RPMI8226 (cell line): ENCODE results near the gene DENND4C.

Source experiments
- DNase-seq: peaks from one replicate; pipeline ENCODE4 v3.0.0-alpha.2; 2015

DENND4C gene

DNA sequence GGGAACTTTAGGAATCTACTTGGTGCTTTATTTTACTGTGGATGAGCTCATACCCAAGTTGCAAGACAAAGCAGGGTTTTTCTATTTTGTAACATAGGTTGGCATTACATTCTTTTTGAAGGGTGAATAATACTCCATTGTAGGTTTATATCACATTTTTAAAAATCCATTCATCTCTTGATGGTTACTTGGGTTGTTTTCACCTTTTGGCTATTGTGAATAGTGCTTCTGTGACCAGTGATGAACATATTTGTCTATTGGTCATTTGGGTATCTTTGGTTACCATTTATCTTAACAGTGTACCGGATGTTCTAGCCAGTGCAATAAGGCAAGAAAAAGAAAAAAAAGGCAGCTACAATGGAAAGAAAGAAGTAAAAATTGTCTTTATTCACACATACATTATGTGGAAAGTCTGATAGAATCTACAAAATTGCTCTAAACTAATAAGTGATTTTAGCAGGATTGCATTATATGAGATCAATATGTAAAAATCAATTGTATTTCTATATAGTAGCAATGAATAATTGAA lies 40.0 kb downstream of the DENND4C start:
- no peak for DNase-seq

GRCh38 chr9:19271081-19271480 lies 40.6 kb downstream of the DENND4C start:
- no peak for DNase-seq

DNA sequence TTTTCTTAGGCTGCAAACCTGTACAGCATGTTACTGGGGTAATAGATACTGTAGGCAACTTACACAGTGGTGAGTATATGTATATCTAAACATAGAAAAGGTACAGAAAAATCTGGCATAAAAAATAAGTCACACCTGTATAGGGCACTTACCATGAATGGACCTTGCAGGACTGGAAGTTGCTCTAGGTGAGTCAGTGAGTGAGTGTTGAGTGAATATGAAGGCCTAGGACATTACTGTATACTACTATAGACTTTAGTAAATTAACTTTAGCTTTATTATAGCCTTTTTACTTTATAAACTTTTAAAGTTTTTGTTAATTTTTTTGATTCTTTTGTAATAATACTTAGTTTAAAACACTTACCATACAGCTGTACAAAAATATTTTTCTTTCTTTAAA lies 51.3 kb downstream of the DENND4C start:
- no peak for DNase-seq

DNA sequence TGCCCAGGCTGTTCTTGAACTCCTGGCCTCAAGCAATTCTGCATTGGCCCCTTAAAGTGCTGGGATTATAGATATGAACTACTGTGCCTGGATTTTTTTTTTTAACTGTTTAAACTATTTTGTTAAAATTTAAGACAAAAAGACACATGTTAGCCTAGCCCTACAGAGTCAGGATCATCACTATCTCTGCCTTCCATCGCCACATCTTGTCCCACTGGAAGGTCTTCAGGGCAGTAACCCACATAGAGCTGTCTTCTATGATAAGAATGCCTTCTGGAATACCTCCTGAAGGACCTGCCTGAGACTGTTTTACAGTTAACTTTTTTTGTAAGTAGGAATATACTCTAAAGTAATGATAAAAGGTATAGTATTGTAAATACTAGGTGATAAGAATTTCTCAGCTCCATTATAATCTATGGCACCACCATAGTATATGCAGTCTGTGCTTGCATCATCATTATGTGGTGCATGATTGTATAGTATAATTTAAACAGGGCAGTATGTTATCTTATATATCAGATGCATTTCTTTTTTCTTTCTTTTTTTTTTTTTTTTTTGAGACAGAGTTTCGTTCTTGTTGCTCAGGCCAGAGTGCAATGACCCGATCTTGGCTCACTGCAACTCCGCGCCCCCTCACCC lies 52.7 kb downstream of the DENND4C start:
- DNase-seq = no peak

DNA sequence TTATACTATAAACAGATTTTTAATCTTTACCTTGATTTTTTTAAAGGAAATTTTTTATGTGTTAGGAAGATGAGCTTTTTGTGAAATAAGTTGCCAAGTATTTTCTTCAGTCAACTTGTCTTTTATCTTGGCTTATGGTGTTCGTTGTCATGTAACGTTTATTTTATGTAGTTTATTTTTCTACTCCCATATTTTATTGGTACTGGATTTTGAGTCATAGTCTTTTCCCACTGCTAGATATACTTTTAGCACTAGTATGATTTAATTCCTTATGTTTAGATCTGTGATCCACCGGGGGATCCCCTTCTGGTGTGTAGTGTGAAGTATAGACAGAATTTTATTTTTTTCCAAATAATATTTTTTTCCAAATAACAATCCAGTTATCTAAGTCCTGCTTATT lies 54.2 kb downstream of the DENND4C start:
- no peak for DNase-seq

DNA sequence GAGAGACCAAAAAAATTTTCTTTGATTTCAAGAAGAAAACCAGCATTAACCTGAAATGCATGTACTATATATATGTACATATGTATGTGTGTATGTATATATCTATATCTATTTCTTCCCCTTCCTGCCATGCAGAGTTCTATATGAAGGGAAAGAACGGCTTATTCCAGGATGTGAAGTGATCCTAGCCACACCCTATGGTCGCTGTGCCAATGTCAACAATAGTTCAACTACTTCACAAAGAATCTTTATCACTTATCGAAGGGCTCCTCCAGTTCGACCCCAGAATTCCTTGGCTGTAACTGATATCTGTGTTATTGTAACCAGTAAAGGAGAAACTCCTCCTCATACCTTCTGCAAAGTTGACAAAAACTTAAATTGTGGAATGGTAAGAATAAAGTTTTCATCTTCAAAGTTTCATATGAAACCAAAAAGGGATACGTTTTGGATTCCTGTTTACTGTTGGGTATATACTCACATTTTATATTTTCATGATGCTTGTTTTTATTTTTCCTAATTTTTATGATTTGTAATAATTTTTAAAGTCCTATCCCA lies 56.2 kb downstream of the DENND4C start:
- DNase-seq = no peak

DNA sequence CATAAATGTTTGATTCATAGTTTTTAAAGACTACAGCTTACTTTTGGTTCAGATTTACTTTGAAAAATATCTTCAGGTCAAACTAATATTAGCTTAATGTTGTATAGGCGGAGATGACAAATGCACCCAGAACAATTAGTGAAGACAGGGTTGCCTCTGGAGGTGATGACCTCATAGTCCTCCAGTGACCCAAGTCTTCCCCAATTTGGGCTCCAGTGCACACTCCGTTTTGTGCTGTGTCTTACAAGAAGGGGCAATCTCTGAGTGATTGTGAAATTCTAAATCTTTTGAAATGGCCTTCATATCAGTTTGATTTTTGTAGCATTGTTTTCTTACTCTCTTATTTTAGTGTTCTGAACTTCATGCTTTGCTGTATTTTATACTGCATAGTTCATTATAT lies 57.6 kb downstream of the DENND4C start:
- DNase-seq = no peak

DNA sequence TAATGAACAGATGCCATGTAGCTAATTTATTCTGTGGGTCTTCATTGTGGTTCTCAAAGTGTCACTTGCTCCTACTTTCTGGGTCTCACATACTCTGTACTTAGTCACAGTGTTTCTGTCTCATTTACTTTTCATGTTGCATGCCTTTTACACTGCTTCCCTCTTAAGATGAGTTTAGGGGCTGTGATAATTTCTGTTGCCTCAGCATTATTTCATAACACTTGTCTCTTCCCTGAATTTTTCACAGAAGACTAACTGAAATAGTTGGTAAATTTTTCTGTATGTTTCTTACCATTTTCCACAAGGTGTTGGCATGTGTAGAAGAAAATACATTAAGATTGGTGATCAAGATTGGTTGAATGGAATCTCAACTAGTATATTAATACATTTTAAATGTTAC lies 59.6 kb downstream of the DENND4C start:
- no peak for DNase-seq

GRCh38 chr9:19294219-19294618 lies 63.7 kb downstream of the DENND4C start:
- DNase-seq = no peak

DNA sequence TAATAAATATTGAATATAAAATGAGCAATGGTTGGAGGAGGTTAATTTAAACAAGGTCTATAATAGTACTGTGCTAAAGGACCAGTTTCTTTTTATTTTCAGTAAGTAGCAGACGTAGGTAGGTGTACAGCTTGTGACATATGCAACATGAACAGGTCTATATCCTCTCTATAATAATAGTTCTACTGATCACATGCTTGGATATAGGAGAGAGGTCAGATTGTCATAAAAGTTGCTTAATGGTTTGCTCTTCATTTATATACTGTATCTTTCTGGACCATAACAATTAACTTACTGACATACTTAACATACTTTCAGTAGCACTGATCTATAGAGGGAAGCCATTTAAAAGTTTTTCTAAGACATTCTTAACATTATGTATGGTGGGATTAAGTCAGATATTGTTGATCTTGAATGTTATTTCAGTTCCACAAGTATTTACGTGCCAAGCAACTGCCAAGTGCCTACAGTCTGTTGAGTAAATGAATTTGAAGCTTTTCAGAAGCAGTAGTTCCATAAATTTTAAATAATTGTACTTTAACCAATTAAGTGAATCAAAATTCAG lies 68.0 kb downstream of the DENND4C start:
- DNase-seq = no peak

DNA sequence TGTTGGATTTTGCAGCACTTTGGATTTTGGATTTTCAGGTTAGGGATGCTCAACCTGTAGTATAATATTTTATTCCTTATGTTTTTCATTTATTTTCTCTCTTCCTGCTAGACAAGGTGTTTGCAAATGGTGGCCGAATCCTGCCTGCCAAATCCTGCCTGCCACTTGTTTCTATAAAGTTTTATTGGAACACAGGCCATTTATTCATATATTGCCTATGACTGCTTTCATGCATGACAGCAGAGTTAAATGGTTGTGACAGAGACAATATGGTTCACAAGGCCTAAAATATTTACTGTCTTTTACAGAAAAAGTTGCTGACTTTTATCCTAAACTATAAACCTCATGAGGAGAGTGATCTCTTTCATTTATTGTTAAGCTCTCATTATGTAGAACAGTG lies 72.7 kb downstream of the DENND4C start:
- DNase-seq = no peak

DNA sequence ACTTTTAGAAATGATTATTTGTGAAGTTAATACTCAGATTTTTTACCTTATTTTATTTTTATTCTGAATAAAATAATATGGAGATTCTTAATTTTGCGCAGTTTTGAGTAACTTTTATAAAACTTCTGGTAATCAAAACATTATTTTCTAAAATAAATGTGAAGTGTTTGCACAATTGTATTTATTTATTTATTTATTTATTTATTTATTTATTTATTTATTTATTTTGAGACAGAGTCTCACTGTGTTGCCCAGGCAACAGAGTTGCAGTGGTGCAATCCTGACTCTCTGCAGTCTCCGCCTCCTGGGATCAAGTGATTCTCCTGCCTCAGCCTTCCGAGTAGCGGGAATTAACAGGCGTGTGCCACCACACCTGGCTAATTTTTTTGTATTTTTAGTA lies 76.1 kb downstream of the DENND4C start:
- no peak for DNase-seq

DNA sequence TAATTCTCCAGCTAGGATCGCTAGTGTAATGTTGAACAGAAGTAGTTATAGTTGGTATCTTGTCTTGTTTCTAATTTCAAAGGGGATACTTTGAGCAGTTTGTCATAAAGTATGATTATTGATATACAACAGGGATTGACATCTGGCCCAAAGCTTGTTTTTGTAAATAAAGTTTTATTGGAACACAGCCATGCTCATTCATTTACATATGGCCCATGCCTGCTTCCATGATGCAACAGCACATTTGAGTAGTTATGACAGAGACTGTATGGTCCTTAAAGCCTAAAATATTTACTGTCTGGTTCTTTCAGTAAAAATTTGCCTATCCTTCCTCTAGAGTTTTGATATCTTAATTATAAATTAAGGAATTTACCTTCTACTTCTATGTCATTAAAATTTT lies 79.8 kb downstream of the DENND4C start:
- no peak for DNase-seq

DNA sequence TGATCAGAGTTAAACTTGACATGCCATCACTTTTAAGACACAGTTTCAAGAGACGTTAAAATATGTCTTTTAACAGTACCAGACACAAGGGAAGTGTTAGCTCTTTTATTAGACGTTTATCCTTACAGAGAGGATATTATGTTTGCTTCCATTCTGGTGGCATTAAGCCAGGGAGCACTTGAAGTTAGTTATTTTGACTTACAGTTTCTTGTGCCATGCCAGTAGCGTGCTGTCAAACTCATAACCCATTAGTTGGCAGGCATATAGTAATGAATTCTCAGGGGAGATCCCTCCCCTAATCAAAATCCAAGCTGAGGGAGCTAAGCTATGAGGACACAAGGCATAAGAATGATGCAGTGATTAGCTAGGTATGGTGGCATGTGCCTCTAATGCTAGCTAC lies 83.1 kb downstream of the DENND4C start:
- DNase-seq = no peak

DNA sequence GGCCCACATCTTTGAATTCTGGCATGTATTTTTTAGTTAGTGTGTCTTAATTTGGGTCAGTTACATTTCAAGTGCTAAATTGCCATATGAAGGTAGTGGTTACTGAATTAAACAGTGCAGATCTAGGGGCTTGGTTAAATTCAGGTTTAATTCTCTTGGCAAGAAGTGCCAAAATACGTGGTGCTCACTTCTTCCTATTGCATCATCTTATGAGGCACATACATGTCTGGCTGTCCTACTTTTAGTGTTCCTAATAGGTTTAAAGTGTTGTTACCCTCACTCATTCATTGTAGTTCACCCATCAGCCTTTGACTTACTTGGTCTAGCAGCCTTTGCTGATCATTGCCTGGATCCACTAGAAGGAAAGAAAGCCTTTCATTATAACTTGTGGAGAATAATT lies 90.0 kb downstream of the DENND4C start:
- no peak for DNase-seq

DNA sequence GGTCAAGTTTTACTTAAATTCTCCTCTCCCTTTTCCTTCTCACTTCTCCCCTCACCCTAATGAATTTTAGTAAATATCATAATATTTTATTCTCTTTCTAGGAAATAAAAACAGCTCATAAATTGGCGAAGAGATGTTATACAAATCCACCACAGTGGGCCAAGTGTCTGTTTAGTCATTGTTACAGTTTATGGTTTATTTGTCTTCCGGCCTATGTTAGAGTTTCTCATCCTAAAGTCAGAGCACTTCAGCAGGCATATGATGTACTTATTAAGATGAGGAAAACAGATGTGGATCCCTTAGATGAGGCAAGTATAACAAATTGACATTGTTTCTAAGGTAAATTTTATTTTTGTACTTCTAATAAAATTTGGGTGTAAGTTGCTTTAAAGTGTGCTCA lies 101.4 kb downstream of the DENND4C start:
- DNase-seq = no peak

DNA sequence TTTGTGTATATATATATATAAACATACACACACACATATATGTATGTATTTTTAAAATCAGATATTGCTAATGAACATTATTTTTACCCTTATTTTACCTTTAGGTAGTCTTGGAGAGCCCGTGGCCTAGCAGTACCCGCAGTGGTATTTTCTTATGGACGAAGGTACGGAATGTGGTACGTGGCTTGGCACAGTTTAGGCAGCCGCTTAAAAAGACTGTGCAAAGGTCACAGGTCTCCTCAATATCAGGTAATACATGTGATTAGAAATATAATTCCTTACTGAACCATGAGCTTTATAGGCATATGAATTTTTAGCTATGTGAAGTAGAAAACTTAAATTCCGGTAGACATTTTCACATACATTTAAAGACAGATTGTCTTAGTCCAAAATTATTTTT lies 105.7 kb downstream of the DENND4C start:
- DNase-seq = no peak

GRCh38 chr9:19342947-19343346 lies 112.5 kb downstream of the DENND4C start:
- no peak for DNase-seq

- DNase-seq = no peak
These were observed 128.2 kb downstream of the DENND4C start for GRCh38 chr9:19358701-19359100.

DNA sequence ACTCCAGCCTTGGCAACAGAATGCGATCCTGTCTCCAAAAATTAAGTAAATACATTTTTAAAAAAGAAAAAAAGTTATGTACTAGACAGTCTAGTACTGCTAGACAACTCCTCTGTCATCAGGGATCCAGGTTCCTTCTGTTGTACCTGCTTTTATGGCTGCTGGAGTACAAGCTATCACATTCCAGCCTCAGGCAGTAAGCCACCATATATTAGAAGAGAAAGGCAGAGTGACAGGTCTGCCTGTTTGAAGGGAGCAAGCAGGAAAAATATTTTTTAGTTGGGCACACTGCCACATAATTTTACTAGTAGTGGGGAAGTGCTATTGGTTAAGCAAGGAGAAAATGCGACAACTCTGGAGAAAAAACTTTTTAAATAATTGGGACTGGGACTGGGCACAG lies 138.6 kb downstream of the DENND4C start:
- DNase-seq = no peak

- DNase-seq = no peak
These were observed 141.4 kb downstream of the DENND4C start for GRCh38 chr9:19371942-19372341.

GRCh38 chr9:19372567-19372966 lies 142.1 kb downstream of the DENND4C start:
- DNase-seq = no peak

GRCh38 chr9:19373527-19373926 lies 143.0 kb downstream of the DENND4C start:
- DNase-seq = no peak

GRCh38 chr9:19375538-19375937 lies 145.0 kb downstream of the DENND4C start:
- DNase-seq = no peak

- DNase-seq = no peak
These were observed 146.4 kb downstream of the DENND4C start for GRCh38 chr9:19376931-19377330.
